Measurements from ENCODE around the gene NIPAL3. TPM values are rescaled to one million over a fixed set of nuclear protein-coding genes. Genes with fewer than 3 reads are reported as not detected.

Gene NIPAL3
- total RNA-seq, 1 donor from 2014 or later, result 2.4 TPM

DNA sequence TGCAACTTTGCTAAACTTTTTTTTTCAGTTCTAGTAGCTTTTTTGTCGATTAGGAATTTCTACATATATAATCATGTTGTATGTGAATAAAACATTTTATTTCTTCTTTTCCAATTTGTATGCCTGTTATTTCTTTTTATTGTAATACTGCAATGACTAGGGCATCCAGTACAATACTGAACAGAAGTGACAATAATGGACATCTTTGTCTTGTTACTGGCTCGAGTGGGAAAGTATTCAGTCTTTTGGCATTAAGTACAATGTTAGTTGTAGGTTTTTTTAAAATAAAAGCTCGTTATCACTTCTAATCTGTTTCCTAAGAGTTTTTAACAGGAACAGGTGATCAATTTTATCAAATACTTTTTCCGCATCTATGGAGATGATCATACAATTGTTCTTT lies 11.8 kb upstream of the NIPAL3 start:
- peaks cover 3% of the 10 kb centered on the region for H3K36me3 Mint-ChIP-seq (ENCODE audit: low read depth)
- no peaks in the 10 kb centered on the region for H3K27me3 Mint-ChIP-seq (ENCODE audit: low read depth)
- TF ChIP-seq, protein P1, sequence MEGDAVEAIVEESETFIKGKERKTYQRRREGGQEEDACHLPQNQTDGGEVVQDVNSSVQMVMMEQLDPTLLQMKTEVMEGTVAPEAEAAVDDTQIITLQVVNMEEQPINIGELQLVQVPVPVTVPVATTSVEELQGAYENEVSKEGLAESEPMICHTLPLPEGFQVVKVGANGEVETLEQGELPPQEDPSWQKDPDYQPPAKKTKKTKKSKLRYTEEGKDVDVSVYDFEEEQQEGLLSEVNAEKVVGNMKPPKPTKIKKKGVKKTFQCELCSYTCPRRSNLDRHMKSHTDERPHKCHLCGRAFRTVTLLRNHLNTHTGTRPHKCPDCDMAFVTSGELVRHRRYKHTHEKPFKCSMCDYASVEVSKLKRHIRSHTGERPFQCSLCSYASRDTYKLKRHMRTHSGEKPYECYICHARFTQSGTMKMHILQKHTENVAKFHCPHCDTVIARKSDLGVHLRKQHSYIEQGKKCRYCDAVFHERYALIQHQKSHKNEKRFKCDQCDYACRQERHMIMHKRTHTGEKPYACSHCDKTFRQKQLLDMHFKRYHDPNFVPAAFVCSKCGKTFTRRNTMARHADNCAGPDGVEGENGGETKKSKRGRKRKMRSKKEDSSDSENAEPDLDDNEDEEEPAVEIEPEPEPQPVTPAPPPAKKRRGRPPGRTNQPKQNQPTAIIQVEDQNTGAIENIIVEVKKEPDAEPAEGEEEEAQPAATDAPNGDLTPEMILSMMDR (conservative IDR thresholded peaks at IDR 0.05), result no peak
- no peak for DNase-seq (ENCODE audit: low read depth, low spot score)
- H3K4me3 Mint-ChIP-seq, result no peak overlapping the region
- H3K9me3 Mint-ChIP-seq, result no peaks in the 10 kb centered on the region
- no peak overlapping the region for H3K27ac Mint-ChIP-seq (ENCODE audit: unreplicated experiment)
- no peaks in the 10 kb centered on the region for H3K4me1 Mint-ChIP-seq

DNA sequence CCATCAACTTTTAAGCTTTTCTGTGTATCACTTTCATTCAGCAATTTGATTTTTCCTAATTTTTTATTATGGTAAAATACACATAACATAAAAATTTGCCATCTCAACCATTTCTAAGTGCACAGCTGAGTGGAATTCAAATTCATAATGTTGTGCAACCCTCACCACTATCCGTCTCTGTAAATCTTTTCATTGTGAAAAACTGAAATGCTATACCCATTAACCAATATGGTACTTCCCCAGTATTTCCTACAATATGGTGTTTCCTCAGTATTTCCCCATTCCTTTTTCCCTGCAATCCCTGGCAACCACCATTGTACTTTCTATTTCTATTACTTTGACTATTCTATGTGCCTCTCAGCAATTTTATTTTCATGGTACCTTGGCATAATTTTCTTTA lies 8.8 kb upstream of the NIPAL3 start:
- Mint-ChIP-seq H3K36me3 (ENCODE audit: low read depth) (no peaks in the 10 kb centered on the region), H3K9me3 (no peaks in the 10 kb centered on the region), H3K4me1 (no peaks in the 10 kb centered on the region), H3K27me3 (ENCODE audit: low read depth) (no peaks in the 10 kb centered on the region), H3K27ac (ENCODE audit: unreplicated experiment) (no peak overlapping the region), H3K4me3 (no peak overlapping the region)
- TF ChIP-seq, protein P1 (conservative IDR thresholded peaks at IDR 0.05), result no peak
- DNase-seq (ENCODE audit: low read depth, low spot score), result no peak

DNA sequence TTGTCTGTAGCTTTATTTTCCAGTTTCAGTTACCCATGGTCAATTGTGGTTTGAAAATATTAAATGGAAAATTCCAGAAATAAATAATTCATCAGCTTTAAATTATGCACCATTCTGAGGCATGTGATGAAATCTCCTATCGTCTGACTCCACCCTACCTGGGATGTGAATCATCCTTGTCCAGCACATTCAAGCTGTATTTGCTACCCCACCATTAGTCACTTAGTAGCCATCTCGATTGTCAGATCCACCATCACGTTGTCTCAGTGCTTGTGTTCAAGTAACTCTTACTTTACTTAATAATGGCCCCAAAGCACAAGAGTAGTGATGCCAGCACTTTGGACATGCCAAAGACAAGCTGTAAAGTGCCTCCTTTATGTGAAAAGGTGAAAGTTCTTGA lies 6.1 kb upstream of the NIPAL3 start:
- Mint-ChIP-seq H3K9me3 (no peaks in the 10 kb centered on the region), H3K36me3 (ENCODE audit: low read depth) (no peaks in the 10 kb centered on the region), H3K4me1 (peaks cover 9% of the 10 kb centered on the region), H3K4me3 (no peak overlapping the region), H3K27me3 (ENCODE audit: low read depth) (peaks cover 4% of the 10 kb centered on the region), H3K27ac (ENCODE audit: unreplicated experiment) (no peak overlapping the region)
- TF ChIP-seq, protein P1 (conservative IDR thresholded peaks at IDR 0.05), result no peak
- no peak for DNase-seq (ENCODE audit: low read depth, low spot score)

DNA sequence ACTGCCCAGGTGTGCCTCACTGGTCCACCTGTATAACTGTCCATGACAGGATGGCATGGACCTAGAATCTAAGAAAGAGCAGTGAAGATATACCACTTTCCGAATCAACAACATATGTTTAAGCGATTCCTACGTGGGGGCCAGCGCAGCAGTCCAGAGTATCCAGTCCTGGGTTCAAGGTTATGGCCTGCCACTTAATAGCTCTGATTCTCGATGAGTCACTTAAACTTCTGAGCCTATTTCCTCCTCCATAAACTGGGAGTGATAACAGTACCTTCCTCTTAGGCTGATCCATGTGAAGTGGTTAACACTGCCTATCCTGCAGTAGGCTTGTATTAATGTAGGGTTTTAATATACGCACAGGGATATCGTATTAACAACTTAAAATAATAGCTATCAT lies 4.9 kb upstream of the NIPAL3 start:
- no peak overlapping the region for H3K27ac Mint-ChIP-seq (ENCODE audit: unreplicated experiment)
- H3K36me3 Mint-ChIP-seq (ENCODE audit: low read depth), result no peaks in the 10 kb centered on the region
- peak overlapping the region; percentile 35 for H3K4me3 Mint-ChIP-seq
- peaks cover 21% of the 10 kb centered on the region for H3K4me1 Mint-ChIP-seq
- TF ChIP-seq, protein P1 (conservative IDR thresholded peaks at IDR 0.05), result no peak
- DNase-seq (ENCODE audit: low read depth, low spot score), result no peak
- peaks cover 4% of the 10 kb centered on the region for H3K27me3 Mint-ChIP-seq (ENCODE audit: low read depth)
- no peaks in the 10 kb centered on the region for H3K9me3 Mint-ChIP-seq

DNA sequence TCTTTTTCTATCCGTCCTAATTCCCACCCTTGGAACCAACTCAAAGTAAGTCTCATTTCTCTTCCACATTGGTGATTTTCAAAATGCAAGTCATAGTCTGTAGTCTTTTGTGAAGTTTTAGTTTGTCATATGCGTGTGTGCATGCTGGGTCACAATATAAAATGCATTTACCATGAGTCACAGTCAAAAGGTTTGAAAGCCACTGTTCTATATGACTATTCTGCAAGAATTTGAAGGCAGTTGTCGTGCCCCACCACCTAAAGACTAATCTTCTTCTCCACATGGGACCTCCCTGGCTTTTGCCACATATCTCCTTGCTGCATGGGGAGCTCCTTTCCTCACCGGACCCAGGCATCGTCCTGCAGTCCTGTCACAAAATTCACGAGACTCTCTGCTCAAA lies 3.6 kb upstream of the NIPAL3 start:
- Mint-ChIP-seq H3K27me3 (ENCODE audit: low read depth) (peaks cover 11% of the 10 kb centered on the region), H3K36me3 (ENCODE audit: low read depth) (no peaks in the 10 kb centered on the region), H3K9me3 (no peaks in the 10 kb centered on the region), H3K4me3 (peak overlapping the region; percentile 9), H3K27ac (ENCODE audit: unreplicated experiment) (no peak overlapping the region), H3K4me1 (peaks cover 29% of the 10 kb centered on the region)
- TF ChIP-seq, protein P1 (conservative IDR thresholded peaks at IDR 0.05), result no peak
- DNase-seq (ENCODE audit: low read depth, low spot score), result no peak

DNA sequence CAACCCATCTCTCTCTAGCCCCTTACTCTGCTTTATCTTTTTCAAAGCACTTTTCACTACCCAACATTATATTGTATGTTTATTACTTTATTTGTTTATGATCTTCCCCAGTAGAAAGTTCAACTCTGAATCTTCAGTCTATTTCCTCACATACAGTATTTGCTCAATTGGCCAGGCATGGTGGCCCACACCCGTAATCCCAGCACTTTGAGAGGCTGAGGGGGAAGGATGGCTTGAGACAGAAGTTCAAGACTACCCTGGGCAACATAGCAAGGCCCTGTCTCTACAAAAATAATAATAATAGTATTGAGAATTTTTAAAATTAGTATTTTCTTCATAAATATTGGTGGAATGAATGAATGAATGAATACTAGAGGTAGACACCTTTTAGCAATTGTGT lies 3.2 kb upstream of the NIPAL3 start:
- H3K27ac Mint-ChIP-seq (ENCODE audit: unreplicated experiment), result no peak overlapping the region
- TF ChIP-seq, protein P1 (conservative IDR thresholded peaks at IDR 0.05), result no peak
- peaks cover 29% of the 10 kb centered on the region for H3K4me1 Mint-ChIP-seq
- H3K27me3 Mint-ChIP-seq (ENCODE audit: low read depth), result peaks cover 11% of the 10 kb centered on the region
- H3K36me3 Mint-ChIP-seq (ENCODE audit: low read depth), result no peaks in the 10 kb centered on the region
- H3K9me3 Mint-ChIP-seq, result no peaks in the 10 kb centered on the region
- H3K4me3 Mint-ChIP-seq, result peak overlapping the region; percentile 86
- no peak for DNase-seq (ENCODE audit: low read depth, low spot score)
